IMR-90 (cell line): ENCODE measurements around the gene FGF5. TPM values are rescaled to one million over a fixed set of nuclear protein-coding genes. Genes with fewer than 3 reads are reported as not detected.

ENCODE experiments used
- ATAC-seq: fragments of 200-7000 bp; cut with Tn5 transposase; 2 replicates; pipeline ENCODE4 v1.9.1; 2020; ENCODE audit warnings: low read depth, mild to moderate bottlenecking, moderate library complexity
- BruUV-seq: library from RNA; stranded (reverse); fragments of 400-500 nt; replicated peaks from 2 replicates; lab custom pipeline; 2021; lab: Mats Ljungman, UMichigan
- CTCF ChIA-PET: fragments of 300-600 bp; formaldehyde crosslinking; extraction: SDS; loops from one replicate; lab custom pipeline; 2021; ENCODE audit warnings: antibody characterized with exemption; lab: Yijun Ruan, JAX
- POLR2A ChIA-PET: fragments of 300-600 bp; sonication (Branson Sonifier 250); formaldehyde crosslinking; loops from one replicate; lab custom pipeline; 2022; ENCODE audit warnings: antibody characterized with exemption; ENCODE audit not compliant: unreplicated experiment; lab: Charles Lee
- DNase-seq: peaks from one replicate; pipeline ENCODE4 v3.0.0; 2013
- H2AFZ ChIP-seq: replicated peaks from 2 replicates; pipeline ENCODE3; 2013; ENCODE audit warnings: low read length, mild to moderate bottlenecking; ENCODE audit not compliant: poor library complexity
- H2AK5ac ChIP-seq: 2 replicates; pipeline ENCODE4 v1.6.1; 2013; ENCODE audit warnings: low read depth, low read length, inconsistent platforms
- H2AK9ac ChIP-seq: replicated peaks from 2 replicates; pipeline ENCODE3; 2013; ENCODE audit warnings: mild to moderate bottlenecking, low read depth, low read length, moderate library complexity; ENCODE audit not compliant: poor library complexity
- H2BK120ac ChIP-seq: 2 replicates; pipeline ENCODE4 v1.6.1; 2013; ENCODE audit warnings: low read depth, low read length, inconsistent platforms
- H2BK15ac ChIP-seq: 3 replicates; pipeline ENCODE4 v1.6.1; 2013; ENCODE audit warnings: low read depth, low read length, inconsistent platforms
- H2BK20ac ChIP-seq: 2 replicates; pipeline ENCODE4 v1.6.1; 2013; ENCODE audit warnings: low read depth, mild to moderate bottlenecking, inconsistent platforms, low read length, moderate library complexity
- H2BK5ac ChIP-seq: 2 replicates; pipeline ENCODE4 v1.6.1; 2013; ENCODE audit warnings: mild to moderate bottlenecking, low read depth, low read length, inconsistent platforms; ENCODE audit not compliant: poor library complexity, severe bottlenecking
- H3K14ac ChIP-seq: replicated peaks from 2 replicates; pipeline ENCODE4 v1.6.1; 2013; ENCODE audit warnings: low read depth, low read length, inconsistent platforms
- H3K18ac ChIP-seq: 2 replicates; pipeline ENCODE4 v1.6.1; 2013; ENCODE audit warnings: low read depth, low read length, control low read depth
- H3K23ac ChIP-seq: 2 replicates; pipeline ENCODE4 v1.6.1; 2013; ENCODE audit warnings: low read depth, low read length, inconsistent platforms
- H3K27ac ChIP-seq: 2 replicates; pipeline ENCODE4 v1.5.1; 2013; ENCODE audit warnings: mild to moderate bottlenecking, control low read depth, low read length; ENCODE audit not compliant: insufficient read depth
- H3K27me3 ChIP-seq: 2 replicates; pipeline ENCODE4 v1.6.1; 2013; ENCODE audit warnings: low read length; ENCODE audit not compliant: control insufficient read depth, insufficient read depth
- H3K36me3 ChIP-seq: 2 replicates; pipeline ENCODE4 v1.6.1; 2013; ENCODE audit warnings: low read length, mixed read lengths; ENCODE audit not compliant: control insufficient read depth, insufficient read depth
- H3K4ac ChIP-seq: 2 replicates; pipeline ENCODE4 v1.6.1; 2013; ENCODE audit warnings: low read depth, low read length, inconsistent platforms
- H3K4me1 ChIP-seq: 2 replicates; pipeline ENCODE4 v1.6.1; 2013; ENCODE audit warnings: low read length, mixed read lengths; ENCODE audit not compliant: control insufficient read depth, insufficient read depth
- H3K4me2 ChIP-seq: 2 replicates; pipeline ENCODE4 v1.6.1; 2013; ENCODE audit warnings: low read depth, mild to moderate bottlenecking, control low read depth, low read length, moderate library complexity
- H3K4me3 ChIP-seq: 2 replicates; pipeline ENCODE4 v1.5.1; 2013; ENCODE audit warnings: low read depth, mild to moderate bottlenecking, control low read depth, low read length, moderate library complexity; ENCODE audit not compliant: insufficient read depth
- H3K56ac ChIP-seq: 2 replicates; pipeline ENCODE4 v1.6.1; 2013; ENCODE audit warnings: low read length, inconsistent platforms; ENCODE audit not compliant: insufficient read depth; ENCODE audit errors: extremely low read depth
- H3K79me1 ChIP-seq, 2 experiments: 2 replicates each; pipeline ENCODE4 v1.6.1; 2013; ENCODE audit warnings: low read length in 2 of 2, inconsistent platforms in 1 of 2, low read depth in 1 of 2
- H3K9ac ChIP-seq: 2 replicates; pipeline ENCODE4 v1.6.1; 2013; ENCODE audit warnings: low read depth, low read length, control low read depth
- H3K9me1 ChIP-seq: 2 replicates; pipeline ENCODE4 v1.6.1; 2013; ENCODE audit warnings: low read length, inconsistent platforms; ENCODE audit not compliant: insufficient read depth
- H3K9me3 ChIP-seq: 2 replicates; pipeline ENCODE4 v1.6.1; 2013; ENCODE audit warnings: low read length; ENCODE audit not compliant: control insufficient read depth, insufficient read depth
- H4K20me1 ChIP-seq: 2 replicates; pipeline ENCODE4 v1.6.1; 2013; ENCODE audit warnings: low read length, inconsistent platforms; ENCODE audit not compliant: insufficient read depth
- H4K5ac ChIP-seq: 2 replicates; pipeline ENCODE4 v1.6.1; 2013; ENCODE audit warnings: mild to moderate bottlenecking, low read depth, low read length, control low read depth
- H4K8ac ChIP-seq, 2 experiments: 2 replicates each; pipeline ENCODE4 v1.6.1; 2013; ENCODE audit warnings: low read depth in 2 of 2, low read length in 2 of 2, control low read depth in 1 of 2, inconsistent platforms in 1 of 2
- H4K91ac ChIP-seq: 2 replicates; pipeline ENCODE4 v1.6.1; 2013; ENCODE audit warnings: low read depth, low read length, inconsistent platforms; ENCODE audit not compliant: insufficient read depth
- RFX5 ChIP-seq: IDR thresholded peaks from 2 replicates; pipeline ENCODE4 v1.8.0; 2012; ENCODE audit warnings: low read depth, mild to moderate bottlenecking, low read length, moderate library complexity
- WGBS, 2 experiments: methylation state at CpG; one replicate each; pipeline versions ENCODE4 v1.1.5 to v1.1.7; 2013; ENCODE audit warnings: missing lambda C conversion rate in 2 of 2; ENCODE audit not compliant: insufficient read length in 1 of 2; ENCODE audit errors: extremely low coverage in 2 of 2; 5-methylcytosine and 5-hydroxymethylcytosine counted together
- dilution Hi-C: fragments of 300-500 bp; cut with HindIII; formaldehyde crosslinking; loops from one replicate; pipeline ENCODE4 v1.14.3; 2018; ENCODE audit warnings: low sequenced_read_pairs; ENCODE audit not compliant: unreplicated experiment
- in situ Hi-C: fragments of 300-500 bp; cut with MboI; formaldehyde crosslinking; loops from 3 replicates; pipeline ENCODE4 v1.14.3; 2019; ENCODE audit warnings: low sequenced_read_pairs, inconsistent platforms, mixed read lengths
- intact Hi-C: fragments of 100-400 bp; cut with micrococcal nuclease; formaldehyde crosslinking; loops from 2 replicates; pipeline ENCODE4 v1.10.0; 2022
- polyA plus RNA-seq, 3 experiments: library from polyadenylated mRNA; depleted of rRNA; stranded (reverse); fragments of >200 nt; gene quantifications; 2 replicates each; pipeline ENCODE4 v1.2.3, GENCODE V29; 2012; ENCODE audit warnings: low replicate concordance in 1 of 3
- total RNA-seq: library from RNA; depleted of rRNA; stranded (reverse); fragments of >200 nt; gene quantifications from 2 replicates; pipeline ENCODE4 v1.2.3, GENCODE V29; 2012
- TF ChIP-seq, protein P1 (sequence below): fragments of 150-350 bp; IDR thresholded peaks from 2 replicates; pipeline ENCODE4 v1.6.1; 2017; ENCODE audit warnings: mild to moderate bottlenecking, antibody characterized with exemption, low read length, low read depth

FGF5 gene
- total and polyA plus RNA-seq, 2 of the 4 experiments (the other 2 are of a cell fraction) = 18.6 to 42.1 TPM

DNA sequence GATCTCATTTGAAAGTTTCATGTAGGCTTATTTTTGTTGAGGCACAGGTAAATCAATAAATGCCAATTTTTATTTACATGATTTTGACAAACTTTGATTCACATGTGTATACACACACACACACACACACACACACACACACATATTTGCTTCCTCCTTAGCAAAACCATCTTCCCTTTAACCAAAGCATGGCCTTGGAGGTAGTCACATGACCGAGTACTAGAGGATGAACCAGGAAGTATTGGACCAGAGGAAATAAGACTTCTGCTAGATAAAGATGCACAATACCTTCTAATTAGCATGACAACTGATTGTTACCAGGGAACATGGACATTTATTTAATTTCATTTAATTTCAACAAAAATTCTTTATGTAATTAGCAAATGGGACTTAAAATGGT, 45.7 kb downstream of the FGF5 start:
- no peak overlapping the region for H2AFZ ChIP-seq
- H2BK15ac ChIP-seq = no peak overlapping the region
- H4K91ac ChIP-seq = no peak overlapping the region
- H2BK120ac ChIP-seq = no peak overlapping the region
- no peaks in the 10 kb centered on the region for H3K27me3 ChIP-seq
- peak overlapping the region; percentile 27; the same call in 1 of the 2 replicates for H4K5ac ChIP-seq
- H2AK9ac ChIP-seq = no peak overlapping the region
- TF ChIP-seq RFX5 = no peak
- TF ChIP-seq, protein P1, sequence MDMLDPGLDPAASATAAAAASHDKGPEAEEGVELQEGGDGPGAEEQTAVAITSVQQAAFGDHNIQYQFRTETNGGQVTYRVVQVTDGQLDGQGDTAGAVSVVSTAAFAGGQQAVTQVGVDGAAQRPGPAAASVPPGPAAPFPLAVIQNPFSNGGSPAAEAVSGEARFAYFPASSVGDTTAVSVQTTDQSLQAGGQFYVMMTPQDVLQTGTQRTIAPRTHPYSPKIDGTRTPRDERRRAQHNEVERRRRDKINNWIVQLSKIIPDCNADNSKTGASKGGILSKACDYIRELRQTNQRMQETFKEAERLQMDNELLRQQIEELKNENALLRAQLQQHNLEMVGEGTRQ = 0 out of 2 replicates have a peak, but pooled peaks have one; percentile 12
- DNase-seq (no peak), ATAC-seq (no peak)
- ChIA-PET CTCF (no interaction called here), POLR2A (no interaction called here)
- dilution Hi-C loops = no loop called here
- H3K56ac ChIP-seq = no peak overlapping the region
- H2BK20ac ChIP-seq = no peak overlapping the region
- H3K4me1 ChIP-seq = peaks cover 12% of the 10 kb centered on the region
- no TSS peak for BruUV-seq
- no CpG with 5 or more reads among the region's 1 CpG for WGBS, 2 experiments
- H3K9me1 ChIP-seq = peaks cover 3% of the 10 kb centered on the region; the same call in 1 of the 2 replicates
- no peak overlapping the region for H3K27ac ChIP-seq
- H3K79me1 ChIP-seq = peaks cover 3 to 26% of the 10 kb centered on the region in 2 experiments; a peak in 3 of 4 replicates
- H2BK5ac ChIP-seq = peak overlapping the region; percentile 28
- H3K4me2 ChIP-seq = no peak overlapping the region
- H3K4ac ChIP-seq = no peak overlapping the region
- intact Hi-C loops = no loop called here
- no peaks in the 10 kb centered on the region for H4K20me1 ChIP-seq
- no peaks in the 10 kb centered on the region for H3K36me3 ChIP-seq
- no peak overlapping the region for H3K4me3 ChIP-seq
- in situ Hi-C loops = no loop called here
- 0 out of 2 replicates have a peak overlapping the region, but pooled peaks have one; percentile 10 for H2AK5ac ChIP-seq
- 0 out of 4 replicates have a peak overlapping the region, but pooled peaks of 1 of the 2 experiments have one; percentile 6 for H4K8ac ChIP-seq
- H3K9ac ChIP-seq = no peak overlapping the region
- H3K23ac ChIP-seq = no peak overlapping the region
- no peak overlapping the region; the same call in 1 of the 2 replicates for H3K18ac ChIP-seq
- no peaks in the 10 kb centered on the region for H3K9me3 ChIP-seq
- no peak overlapping the region for H3K14ac ChIP-seq
